COLO829 (cell line): ENCODE data around the gene RETREG3.
"Not testable (repeated sequence)": the region's sequence is repeated elsewhere in the genome, so short reads cannot be mapped to it uniquely, and the experiment has no call there.

ENCODE experiments used
- DNase-seq: peaks from one replicate; pipeline ENCODE4 v3.0.0; 2012; ENCODE audit warnings: low spot score

The RETREG3 gene

GRCh38 chr17:42609814-42610801 is 934 bp upstream of the RETREG3 start:
- not testable (repeated sequence) for DNase-seq

- DNase-seq = no peak
Measured at GRCh38 chr17:42608305-42609181, 631 bp downstream of the RETREG3 start.

- DNase-seq = no peak
Measured at GRCh38 chr17:42607769-42608168, 1.4 kb downstream of the RETREG3 start.

DNA sequence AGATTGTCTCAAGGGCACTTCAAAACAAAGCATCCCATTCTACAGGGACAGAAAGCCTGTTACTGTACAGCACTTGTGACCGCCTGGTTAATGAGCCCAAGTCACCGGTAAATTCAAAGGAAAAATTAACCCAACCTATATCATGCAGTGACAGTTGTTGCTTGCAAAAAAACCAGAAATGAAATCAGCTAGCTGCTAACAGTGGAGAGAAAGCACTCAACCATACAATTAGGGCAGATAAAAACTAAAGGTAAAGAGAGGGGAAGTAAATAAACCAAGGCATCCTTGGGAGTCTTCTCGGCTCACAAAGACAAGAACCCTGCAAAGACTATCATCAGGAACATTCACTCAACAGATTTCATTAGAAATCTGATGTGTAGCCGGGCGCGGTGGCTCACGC is 5.9 kb downstream of the RETREG3 start:
- no peak for DNase-seq

- DNase-seq = no peak
Measured at GRCh38 chr17:42598905-42599304, 10.3 kb downstream of the RETREG3 start.

DNA sequence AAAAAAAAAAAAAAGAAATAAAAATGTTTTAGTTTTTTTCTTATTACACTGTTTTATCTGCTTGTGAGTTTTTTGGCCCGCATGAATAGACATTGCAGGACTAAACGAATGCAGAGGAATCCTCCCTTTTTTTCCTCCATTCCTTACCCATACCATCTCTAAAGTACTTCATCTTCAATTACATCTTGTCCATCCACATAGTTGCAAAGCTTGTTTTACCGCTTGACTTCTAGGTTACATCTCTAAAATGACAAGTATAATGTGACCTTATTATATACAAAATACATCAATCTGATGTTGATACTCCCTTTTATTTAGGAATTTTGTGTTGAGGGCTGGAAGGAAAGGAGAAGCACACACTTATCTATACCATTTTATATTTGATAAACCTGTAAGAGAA is 12.8 kb downstream of the RETREG3 start:
- no peak for DNase-seq

GRCh38 chr17:42591411-42591810 is 17.8 kb downstream of the RETREG3 start:
- no peak for DNase-seq

DNA sequence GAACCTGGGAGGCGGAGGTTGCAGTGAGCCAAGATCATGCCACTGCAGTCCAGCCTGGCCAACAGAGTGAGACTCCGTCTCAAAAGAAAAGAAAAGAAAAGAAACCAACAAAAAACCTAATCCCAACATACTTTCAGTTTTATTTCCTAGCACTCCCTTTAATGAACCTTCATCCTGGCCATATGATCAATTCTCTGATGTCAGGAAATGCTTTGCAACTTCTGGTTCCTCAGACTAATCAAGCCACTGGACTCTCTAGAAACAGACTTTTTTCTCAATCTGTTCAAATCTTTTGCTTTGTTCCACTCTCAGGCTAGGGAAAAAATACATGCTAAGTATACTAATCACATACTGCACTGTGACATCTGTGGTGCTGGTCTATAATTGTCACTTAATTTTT is 18.3 kb downstream of the RETREG3 start:
- DNase-seq = no peak

GRCh38 chr17:42586514-42587230 is 22.5 kb downstream of the RETREG3 start:
- no peak for DNase-seq

DNA sequence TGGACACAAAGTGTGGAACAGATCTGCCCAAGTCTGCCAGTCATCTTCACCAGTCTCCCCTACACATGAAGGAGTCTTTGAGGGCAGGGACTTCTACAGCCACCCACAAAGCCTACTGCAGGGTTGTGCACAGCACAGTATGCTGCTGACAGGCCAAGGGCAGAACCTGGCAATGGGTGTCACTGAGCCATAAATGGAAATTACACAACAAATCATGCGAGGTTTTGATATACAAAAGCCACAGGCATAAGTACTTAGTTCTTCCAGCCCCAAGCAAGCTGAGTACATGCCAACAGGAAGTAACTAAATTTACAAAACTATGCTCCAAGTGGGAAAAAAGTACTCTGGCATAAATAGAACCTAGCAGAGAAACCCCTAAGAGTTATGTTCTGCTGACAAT is 23.8 kb downstream of the RETREG3 start:
- no peak for DNase-seq

- no peak for DNase-seq
Measured at GRCh38 chr17:42584880-42585279, 24.3 kb downstream of the RETREG3 start.

- DNase-seq = no peak
Measured at GRCh38 chr17:42581744-42582270, 27.4 kb downstream of the RETREG3 start.

- DNase-seq = no peak
Measured at GRCh38 chr17:42579794-42580551, 29.2 kb downstream of the RETREG3 start.

GRCh38 chr17:42578282-42578869 is 30.8 kb downstream of the RETREG3 start:
- peak; percentile 85 for DNase-seq

GRCh38 chr17:42577532-42578281 is 31.5 kb downstream of the RETREG3 start, which contains the start of gene PSMC3IP:
PSMC3IP (minus strand) TSS chr17:42577729; CDS start chr17:42577686, 43 bp downstream.
- peak; percentile 96 for DNase-seq

- DNase-seq = no peak
Measured at GRCh38 chr17:42577140-42577531, 32.0 kb downstream of the RETREG3 start.

GRCh38 chr17:42574463-42574862 is 34.7 kb downstream of the RETREG3 start:
- no peak for DNase-seq

DNA sequence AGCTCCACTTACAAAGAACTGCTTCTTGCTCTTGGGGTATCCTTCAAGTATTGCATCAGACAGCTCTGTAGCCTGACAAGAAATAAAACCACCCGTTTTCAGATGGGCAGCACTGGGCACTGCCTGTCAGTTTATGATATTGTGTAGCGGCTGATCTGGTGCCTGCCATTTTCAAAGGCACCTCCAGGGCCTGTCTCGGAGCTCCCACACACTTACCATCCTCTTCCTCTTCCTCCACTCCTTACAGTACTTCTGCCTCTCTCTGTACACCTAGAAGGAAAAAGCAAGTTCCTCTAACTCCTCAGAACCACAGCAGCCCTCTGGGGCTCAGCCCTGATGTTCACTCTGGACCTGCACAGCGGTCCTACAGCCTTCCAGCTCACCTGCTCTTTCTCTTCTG is 36.1 kb downstream of the RETREG3 start:
- DNase-seq = no peak

- DNase-seq = no peak
Measured at GRCh38 chr17:42571435-42572225, 37.5 kb downstream of the RETREG3 start.
